CD4-positive, alpha-beta T cell (primary cell): ENCODE results near the gene ANO6. TPM values are rescaled to one million over a fixed set of nuclear protein-coding genes. Genes with fewer than 3 reads are reported as not detected.

Experiments
- ATAC-seq: fragments of 200-7000 bp; cut with Tn5 transposase; one replicate; pipeline ENCODE4 v1.10.0; 2022; ENCODE audit warnings: mild to moderate bottlenecking; ENCODE audit not compliant: poor library complexity
- CTCF ChIA-PET: fragments of 350-600 bp; sonication (Branson Sonifier 250); formaldehyde crosslinking; loops from one replicate; lab custom pipeline; 2021; ENCODE audit warnings: antibody characterized with exemption, inconsistent platforms; lab: Charles Lee
- POLR2A ChIA-PET: fragments of 350-600 bp; sonication (Branson Sonifier 250); formaldehyde crosslinking; loops from one replicate; lab custom pipeline; 2021; ENCODE audit warnings: antibody characterized with exemption, inconsistent platforms; lab: Charles Lee
- DNase-seq, 14 experiments: peaks; one replicate each; pipeline ENCODE4 v3.0.0-alpha.2; 2013 to 2020; ENCODE audit warnings: mixed read lengths in 2 of 14
- H3K27ac ChIP-seq, 2 donors: one replicate each; pipeline versions ENCODE4 v1.5.1 to v1.7.0; 2013; ENCODE audit warnings: low read length in 2 of 2, low read depth in 1 of 2, mild to moderate bottlenecking in 1 of 2
- H3K27me3 ChIP-seq, 2 experiments: 1 replicate in 1 of 2; 2 replicates in 1 of 2; pipeline versions ENCODE4 v1.6.1 to v1.7.0; 2013; ENCODE audit warnings: low read length in 2 of 2, control low read depth in 1 of 2, mild to moderate bottlenecking in 1 of 2, moderate library complexity in 1 of 2; ENCODE audit not compliant: insufficient read depth in 2 of 2, control insufficient read depth in 1 of 2
- H3K36me3 ChIP-seq: one replicate; pipeline ENCODE4 v1.6.1; 2013; ENCODE audit warnings: low read length, control low read depth; ENCODE audit not compliant: insufficient read depth
- H3K4me1 ChIP-seq: one replicate; pipeline ENCODE4 v1.6.1; 2013; ENCODE audit warnings: low read length, control low read depth; ENCODE audit not compliant: insufficient read depth
- H3K4me3 ChIP-seq: one replicate; pipeline ENCODE4 v1.5.1; 2013; ENCODE audit warnings: mild to moderate bottlenecking, low read length, moderate library complexity
- H3K9me3 ChIP-seq, 2 experiments: 1 replicate in 1 of 2; 2 replicates in 1 of 2; pipeline versions ENCODE4 v1.6.1 to v1.7.0; 2013; ENCODE audit warnings: low read length in 2 of 2, mild to moderate bottlenecking in 2 of 2, control low read depth in 1 of 2, moderate library complexity in 1 of 2; ENCODE audit not compliant: control insufficient read depth in 1 of 2, insufficient read depth in 1 of 2
- H3K27ac Mint-ChIP-seq: one replicate; pipeline ENCODE4 v1.8.0; 2020; ENCODE audit warnings: mixed read lengths
- H3K27me3 Mint-ChIP-seq: one replicate; pipeline ENCODE4 v1.8.0; 2021; ENCODE audit warnings: mixed read lengths
- H3K36me3 Mint-ChIP-seq: one replicate; pipeline ENCODE4 v1.8.0; 2021; ENCODE audit warnings: low read depth, mixed read lengths
- H3K4me1 Mint-ChIP-seq: one replicate; pipeline ENCODE4 v1.8.0; 2021; ENCODE audit warnings: low read depth, mixed read lengths
- H3K4me3 Mint-ChIP-seq: one replicate; pipeline ENCODE4 v1.8.0; 2020; ENCODE audit warnings: mild to moderate bottlenecking, mixed read lengths
- H3K9me3 Mint-ChIP-seq: one replicate; pipeline ENCODE4 v1.8.0; 2020; ENCODE audit warnings: mixed read lengths
- CTCF ChIP-seq: fragments of 200-600 bp; IDR thresholded peaks from one replicate; pipeline ENCODE4 v1.8.0; 2022; ENCODE audit warnings: antibody characterized with exemption, mild to moderate bottlenecking
- intact Hi-C, 2 experiments: fragments of 100-400 bp; cut with DNase I in 1 of 2; cut with micrococcal nuclease in 1 of 2; formaldehyde crosslinking; loops; one replicate each; pipeline versions ENCODE4 v1.15.1 to v1.9.0; 2023 to 2025; cut with DNase I, micrococcal nuclease
- total RNA-seq, 174 experiments: library from RNA in 2 of 174; stranded (reverse) in 2 of 174; gene quantifications; one replicate each; pipeline ENCODE4 v1.2.3 and lab custom pipeline; 2021 to 2026

ANO6 gene
- total RNA-seq, 2 experiments from 2014 or later: 11.6 to 11.7 TPM

DNA sequence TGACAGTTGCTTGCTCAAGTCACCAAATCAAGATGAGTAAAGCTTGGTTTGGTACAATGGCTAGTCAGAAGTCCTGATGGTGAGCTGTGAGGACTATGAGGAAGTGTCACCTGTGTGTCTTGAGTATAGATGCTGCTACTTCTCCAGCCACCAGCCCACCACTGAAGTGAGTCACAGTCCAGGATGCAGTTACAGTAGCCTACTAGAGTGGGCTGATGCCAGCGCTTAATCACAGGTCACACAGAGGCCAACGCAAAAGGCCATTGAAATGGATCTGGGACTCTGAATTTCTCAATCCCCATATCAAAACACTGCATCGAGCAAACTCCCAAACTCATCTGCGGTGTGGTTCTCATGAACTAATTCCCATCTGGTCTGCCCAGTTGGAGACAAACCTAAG is 223.1 kb downstream of the ANO6 start:
- POLR2A ChIA-PET: no interaction called here

GRCh38 chr12:45446013-45446412 is 230.1 kb downstream of the ANO6 start:
- Histone ChIP-seq H3K9me3 (peaks cover 11 to 20% of the 10 kb centered on the region in 2 experiments), H3K27me3 (peaks cover 0 to 3% of the 10 kb centered on the region in 2 experiments), H3K36me3 (no peaks in the 10 kb centered on the region), H3K27ac (no peak overlapping the region), H3K4me1 (no peaks in the 10 kb centered on the region), H3K4me3 (no peak overlapping the region)
- no peak for TF ChIP-seq CTCF
- H3K9me3 Mint-ChIP-seq: peaks cover 12% of the 10 kb centered on the region
- intact Hi-C loops: no loop called here
- no peaks in the 10 kb centered on the region for H3K27me3 Mint-ChIP-seq
- ChIA-PET POLR2A (no interaction called here), CTCF (no interaction called here)
- H3K4me1 Mint-ChIP-seq: no peaks in the 10 kb centered on the region
- no peak overlapping the region for H3K27ac Mint-ChIP-seq
- no peak for DNase-seq
- no peak overlapping the region for H3K4me3 Mint-ChIP-seq
- no peak for ATAC-seq
- H3K36me3 Mint-ChIP-seq: no peaks in the 10 kb centered on the region

More for the DNA sequence above, 223.1 kb downstream of the ANO6 start:
- no peak overlapping the region for H3K4me3 ChIP-seq
- Mint-ChIP-seq H3K36me3 (no peaks in the 10 kb centered on the region), H3K27ac (no peak overlapping the region), H3K4me1 (no peaks in the 10 kb centered on the region), H3K4me3 (no peak overlapping the region), H3K27me3 (no peaks in the 10 kb centered on the region), H3K9me3 (peaks cover 7% of the 10 kb centered on the region)
- ATAC-seq (no peak), DNase-seq (no peak)
- H3K4me1 ChIP-seq: no peaks in the 10 kb centered on the region
- H3K9me3 ChIP-seq: peaks cover 5 to 8% of the 10 kb centered on the region in 2 experiments
- H3K36me3 ChIP-seq: no peaks in the 10 kb centered on the region
- CTCF ChIA-PET: no interaction called here
- intact Hi-C loops: no loop called here
- no peaks in the 10 kb centered on the region for H3K27me3 ChIP-seq
- H3K27ac ChIP-seq: no peak overlapping the region
- TF ChIP-seq CTCF: no peak

- no peaks in the 10 kb centered on the region for H3K36me3 ChIP-seq
- POLR2A ChIA-PET: no interaction called here
- CTCF ChIA-PET: no interaction called here
- Mint-ChIP-seq H3K4me1 (no peaks in the 10 kb centered on the region), H3K36me3 (no peaks in the 10 kb centered on the region), H3K4me3 (no peak overlapping the region), H3K9me3 (no peaks in the 10 kb centered on the region), H3K27ac (no peak overlapping the region), H3K27me3 (peaks cover 8% of the 10 kb centered on the region)
- no peaks in the 10 kb centered on the region for H3K4me1 ChIP-seq
- H3K27ac ChIP-seq: no peak overlapping the region
- no peak for TF ChIP-seq CTCF
- no peaks in the 10 kb centered on the region for H3K27me3 ChIP-seq
- intact Hi-C loops: no loop called here
- DNase-seq (no peak), ATAC-seq (no peak)
- no peaks in the 10 kb centered on the region for H3K9me3 ChIP-seq
- H3K4me3 ChIP-seq: no peak overlapping the region
Observed at GRCh38 chr12:45458238-45458637, 242.3 kb downstream of the ANO6 start.
